Esophagus squamous epithelium (tissue), 5 donors: Measurements from ENCODE around the gene DLG2. TPM values are rescaled to one million over a fixed set of nuclear protein-coding genes. Genes with fewer than 3 reads are reported as not detected.

Experiments
- DNase-seq: peaks from one replicate; lab custom pipeline; 2025; lab: John Stamatoyannopoulos, UW
- H3K27ac ChIP-seq, 4 donors: fragments of 200-600 bp; sonication (generic); one replicate each; pipeline ENCODE4 v1.5.1; 2016 to 2019; ENCODE audit warnings: mild to moderate bottlenecking in 1 of 4
- H3K27me3 ChIP-seq, 4 donors: fragments of 200-600 bp; sonication (generic); 1 replicate in 3 of 4; 2 replicates in 1 of 4; pipeline versions ENCODE4 v1.5.1 to v1.6.0; 2017 to 2021; ENCODE audit warnings: antibody characterized with exemption in 1 of 4
- H3K36me3 ChIP-seq, 3 donors: fragments of 200-600 bp; sonication (generic); one replicate each; pipeline ENCODE4 v1.5.1; 2016 to 2019
- H3K4me1 ChIP-seq, 3 donors: fragments of 200-600 bp; sonication (generic); one replicate each; pipeline ENCODE4 v1.5.1; 2017 to 2019
- H3K4me3 ChIP-seq, 4 donors: fragments of 200-600 bp; sonication (generic); 1 replicate in 3 of 4; 2 replicates in 1 of 4; pipeline ENCODE4 v1.5.1; 2016 to 2019; ENCODE audit warnings: mild to moderate bottlenecking in 2 of 4, moderate library complexity in 1 of 4
- H3K9me3 ChIP-seq, 3 donors: fragments of 200-600 bp; sonication (generic); one replicate each; pipeline ENCODE4 v1.5.1; 2016 to 2019
- POLR2A ChIP-seq, 4 donors: fragments of 450-650 bp; IDR thresholded peaks; one replicate each; pipeline ENCODE4 v1.6.1; 2017; ENCODE audit warnings: antibody characterized with exemption in 4 of 4, mild to moderate bottlenecking in 4 of 4, moderate library complexity in 3 of 4
- WGBS, 2 donors: methylation state at CpG; one replicate each; pipeline ENCODE4 v1.1.5; 2018; 5-methylcytosine and 5-hydroxymethylcytosine counted together
- intact Hi-C: fragments of 100-400 bp; cut with DNase I; formaldehyde crosslinking; loops from one replicate; pipeline ENCODE4 v1.15.0; 2022
- total RNA-seq, 4 donors: library from RNA; depleted of rRNA; stranded (reverse); fragments of >200 nt; gene quantifications; one replicate each; pipeline ENCODE4 v1.1.0, GENCODE V29; 2016
- TF ChIP-seq, protein P1 (sequence below), 6 experiments: fragments of 450-650 bp in 4 of 6; fragments of 200-600 bp in 2 of 6; sonication (generic) in 2 of 6; IDR thresholded peaks; one replicate each; pipeline ENCODE4 v1.5.1; 2016 to 2019; ENCODE audit warnings: antibody characterized with exemption in 6 of 6, mild to moderate bottlenecking in 4 of 6, moderate library complexity in 4 of 6
- donor health status: DM: yes; HTN: yes; CAD: no.

DLG2 gene
- total RNA-seq, 4 donors from 2014 or later: 2.9 to 27.7 (median 12.6) TPM

DNA sequence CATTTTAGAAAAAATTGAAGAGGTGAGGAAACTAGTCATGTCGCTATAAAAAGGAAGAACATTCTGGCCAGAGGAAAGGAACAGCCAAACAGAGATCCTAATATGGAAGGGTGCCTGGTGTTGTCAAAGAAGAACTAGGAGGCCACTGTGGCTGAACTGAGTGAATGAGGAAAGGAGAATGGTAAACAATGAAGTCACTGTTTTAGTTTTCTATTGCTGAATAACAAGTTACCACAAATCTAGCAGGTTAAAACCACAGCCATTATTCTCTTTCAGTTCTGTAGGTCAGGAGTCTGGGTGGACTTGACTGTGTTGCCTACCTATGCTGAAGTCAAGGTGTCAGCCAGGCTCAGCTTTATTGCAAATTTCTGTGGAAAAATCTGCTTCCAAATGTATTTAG is 1791.7 kb downstream of the DLG2 start:
- Histone ChIP-seq H3K27me3 (no peaks in the 10 kb centered on the region), H3K9me3 (no peaks in the 10 kb centered on the region), H3K36me3 (no peaks in the 10 kb centered on the region), H3K4me3 (no peak overlapping the region), H3K4me1 (no peaks in the 10 kb centered on the region), H3K27ac (no peak overlapping the region)
- WGBS, 2 donors: 35 to 40% methylated on average over 1 of the region's 1 CpG
- intact Hi-C loops: no loop called here
- TF ChIP-seq, protein P1, sequence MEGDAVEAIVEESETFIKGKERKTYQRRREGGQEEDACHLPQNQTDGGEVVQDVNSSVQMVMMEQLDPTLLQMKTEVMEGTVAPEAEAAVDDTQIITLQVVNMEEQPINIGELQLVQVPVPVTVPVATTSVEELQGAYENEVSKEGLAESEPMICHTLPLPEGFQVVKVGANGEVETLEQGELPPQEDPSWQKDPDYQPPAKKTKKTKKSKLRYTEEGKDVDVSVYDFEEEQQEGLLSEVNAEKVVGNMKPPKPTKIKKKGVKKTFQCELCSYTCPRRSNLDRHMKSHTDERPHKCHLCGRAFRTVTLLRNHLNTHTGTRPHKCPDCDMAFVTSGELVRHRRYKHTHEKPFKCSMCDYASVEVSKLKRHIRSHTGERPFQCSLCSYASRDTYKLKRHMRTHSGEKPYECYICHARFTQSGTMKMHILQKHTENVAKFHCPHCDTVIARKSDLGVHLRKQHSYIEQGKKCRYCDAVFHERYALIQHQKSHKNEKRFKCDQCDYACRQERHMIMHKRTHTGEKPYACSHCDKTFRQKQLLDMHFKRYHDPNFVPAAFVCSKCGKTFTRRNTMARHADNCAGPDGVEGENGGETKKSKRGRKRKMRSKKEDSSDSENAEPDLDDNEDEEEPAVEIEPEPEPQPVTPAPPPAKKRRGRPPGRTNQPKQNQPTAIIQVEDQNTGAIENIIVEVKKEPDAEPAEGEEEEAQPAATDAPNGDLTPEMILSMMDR (IDR thresholded peaks at IDR 0.05): no peak
- TF ChIP-seq POLR2A (IDR thresholded peaks at IDR 0.05): no peak
- DNase-seq: no peak

DNA sequence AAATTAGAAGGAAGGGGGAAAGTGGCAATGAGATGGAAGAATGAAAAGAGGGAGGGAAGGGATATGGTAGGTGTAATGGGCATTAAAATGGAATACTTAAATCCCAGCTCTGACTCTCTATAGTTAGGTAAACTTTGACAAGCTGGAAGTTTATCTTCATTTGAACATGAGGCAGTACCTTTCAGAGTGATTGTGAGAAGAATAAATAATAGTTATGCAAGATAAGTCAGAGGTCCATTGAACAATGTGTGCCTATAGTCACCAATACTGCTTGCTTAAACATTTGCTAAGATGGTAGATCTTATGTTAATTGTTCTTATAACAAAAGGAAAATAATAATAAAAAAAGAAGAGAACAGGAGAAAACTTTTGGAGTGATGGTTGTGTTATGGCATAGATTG is 1795.2 kb downstream of the DLG2 start:
- intact Hi-C loops: no loop called here
- no peaks in the 10 kb centered on the region for H3K36me3 ChIP-seq
- H3K27ac ChIP-seq: no peak overlapping the region
- TF ChIP-seq, protein P1 (IDR thresholded peaks at IDR 0.05): no peak
- no peak for TF ChIP-seq POLR2A (IDR thresholded peaks at IDR 0.05)
- H3K9me3 ChIP-seq: no peaks in the 10 kb centered on the region
- no peak overlapping the region for H3K4me3 ChIP-seq
- no peak for DNase-seq
- no peaks in the 10 kb centered on the region for H3K27me3 ChIP-seq
- no peaks in the 10 kb centered on the region for H3K4me1 ChIP-seq

DNA sequence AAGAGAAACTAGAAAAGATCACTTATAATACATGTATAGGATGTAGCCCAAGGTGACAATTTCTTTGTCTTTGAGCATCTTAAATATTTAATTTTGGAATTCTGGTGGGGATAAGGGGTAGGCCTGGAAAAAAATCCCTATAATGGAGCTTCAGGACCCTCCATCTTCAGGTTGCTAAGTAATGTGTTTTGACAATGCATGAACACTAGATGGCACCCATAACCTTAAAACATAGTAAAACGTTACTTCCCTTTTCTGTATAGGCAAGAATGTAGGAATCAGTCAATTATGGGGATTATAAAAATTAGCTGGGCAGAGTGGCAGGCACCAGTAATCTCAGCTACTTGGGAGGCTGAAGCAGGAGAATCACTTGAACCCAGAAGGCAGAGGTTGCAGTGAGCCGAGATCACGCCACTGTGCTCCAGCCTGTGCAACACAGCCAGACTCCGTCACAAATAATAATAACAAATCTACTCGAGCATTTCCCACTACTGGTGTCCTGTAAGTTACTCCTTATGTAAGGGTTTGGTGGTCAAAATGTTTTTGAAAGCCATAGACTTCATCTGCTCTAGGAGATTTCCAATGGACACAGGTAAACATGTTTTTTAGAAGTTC is 1799.1 kb downstream of the DLG2 start:
- Histone ChIP-seq H3K9me3 (no peaks in the 10 kb centered on the region), H3K4me3 (peak overlapping the region in 3 of 4 donors; percentile 11 to 48 (median 27)), H3K4me1 (no peaks in the 10 kb centered on the region), H3K36me3 (no peaks in the 10 kb centered on the region), H3K27ac (no peak overlapping the region), H3K27me3 (no peaks in the 10 kb centered on the region)
- WGBS, 2 donors: 44 to 47% methylated on average over 5 of the region's 5 CpGs
- intact Hi-C loops: no loop called here
- TF ChIP-seq, protein P1 (IDR thresholded peaks at IDR 0.05): peak in 5 of 6 experiments; percentile 19 to 48 (median 41)
- no peak for TF ChIP-seq POLR2A (IDR thresholded peaks at IDR 0.05)
- no peak for DNase-seq

DNA sequence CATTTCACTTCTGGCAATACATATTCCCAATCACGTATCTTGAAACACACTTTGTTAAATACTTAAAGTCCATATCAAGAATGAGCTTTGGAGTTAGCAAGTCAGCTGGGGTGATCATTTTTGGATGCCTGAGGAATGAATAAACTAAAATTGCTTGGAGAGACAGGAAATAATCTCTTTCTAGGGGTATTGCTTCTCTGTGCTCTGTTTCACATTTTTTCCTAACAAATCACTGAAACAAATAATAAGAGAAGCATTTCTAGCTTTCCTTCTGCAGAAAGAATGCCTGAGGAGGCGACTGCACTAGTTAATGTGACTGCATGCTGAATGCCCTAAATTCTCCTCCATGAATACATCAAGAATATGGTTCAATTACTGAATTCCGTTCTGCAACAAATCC is 1799.6 kb downstream of the DLG2 start:
- Histone ChIP-seq H3K4me3 (no peak overlapping the region), H3K27ac (no peak overlapping the region), H3K9me3 (no peaks in the 10 kb centered on the region), H3K36me3 (no peaks in the 10 kb centered on the region), H3K4me1 (no peaks in the 10 kb centered on the region), H3K27me3 (no peaks in the 10 kb centered on the region)
- WGBS, 2 donors: 67 to 69% methylated on average over 3 of the region's 3 CpGs
- intact Hi-C loops: no loop called here
- TF ChIP-seq POLR2A (IDR thresholded peaks at IDR 0.05): no peak
- TF ChIP-seq, protein P1 (IDR thresholded peaks at IDR 0.05): no peak
- no peak for DNase-seq

DNA sequence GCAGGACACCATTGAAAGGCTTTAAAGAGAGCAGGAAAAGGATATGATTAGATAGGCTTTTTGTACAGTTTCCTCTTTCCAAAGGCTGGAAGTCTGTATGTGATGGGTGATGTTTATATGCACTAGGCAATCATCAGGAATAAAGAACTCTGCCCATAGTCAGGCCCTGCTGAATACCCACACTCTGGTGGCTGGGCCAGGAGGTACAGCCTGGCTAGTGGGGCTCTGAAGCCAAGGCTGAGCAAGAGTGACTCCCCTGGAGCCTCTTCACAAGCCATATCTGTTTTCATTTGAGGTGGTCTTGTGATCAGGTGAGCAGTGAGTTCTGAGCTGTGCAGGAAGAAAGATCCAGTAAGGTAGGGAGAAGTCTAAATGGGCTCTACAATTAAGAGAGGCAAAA is 1801.1 kb downstream of the DLG2 start:
- no peak for TF ChIP-seq POLR2A (IDR thresholded peaks at IDR 0.05)
- TF ChIP-seq, protein P1 (IDR thresholded peaks at IDR 0.05): no peak
- intact Hi-C loops: no loop called here
- H3K9me3 ChIP-seq: no peaks in the 10 kb centered on the region

More for the DNA sequence above, 1801.1 kb downstream of the DLG2 start:
- Histone ChIP-seq H3K36me3 (no peaks in the 10 kb centered on the region), H3K27me3 (no peaks in the 10 kb centered on the region), H3K4me1 (no peaks in the 10 kb centered on the region), H3K4me3 (no peak overlapping the region), H3K27ac (no peak overlapping the region)
- no peak for DNase-seq
